BLaER1 treated with 17β-estradiol and CSF1 and Interleukin-3, amounts not matched to agents 10 nM and 100 nM (cell line): ENCODE results near the gene HK1.

Experiments used
- H3K27ac ChIP-seq, 11 experiments: shearing (Covaris generic); formaldehyde crosslinking; 2 replicates each; pipeline ENCODE4 v1.8.1; 2022
- H3K27me3 ChIP-seq, 11 experiments: shearing (Covaris generic); formaldehyde crosslinking; 2 replicates each; pipeline ENCODE4 v1.8.1; 2022
- H3K36me3 ChIP-seq, 11 experiments: shearing (Covaris generic); formaldehyde crosslinking; 2 replicates each; pipeline ENCODE4 v1.8.1; 2022
- H3K4me1 ChIP-seq, 10 experiments: shearing (Covaris generic); formaldehyde crosslinking; 2 replicates each; pipeline ENCODE4 v1.8.1; 2022
- H3K4me2 ChIP-seq, 11 experiments: shearing (Covaris generic); formaldehyde crosslinking; 2 replicates each; pipeline ENCODE4 v1.8.1; 2022
- H3K4me3 ChIP-seq, 10 experiments: shearing (Covaris generic); formaldehyde crosslinking; 2 replicates each; pipeline ENCODE4 v1.8.1; 2022
- H3K9ac ChIP-seq, 11 experiments: shearing (Covaris generic); formaldehyde crosslinking; 2 replicates each; pipeline ENCODE4 v1.8.1; 2022
- H3K9me3 ChIP-seq, 11 experiments: shearing (Covaris generic); formaldehyde crosslinking; replicated peaks in 1 of 11; 2 replicates each; pipeline ENCODE4 v1.8.1; 2022
- H4K20me1 ChIP-seq, 11 experiments: shearing (Covaris generic); formaldehyde crosslinking; 2 replicates each; pipeline ENCODE4 v1.8.1; 2022
- Cebpa-rat ChIP-seq, 11 experiments: shearing (Covaris generic); IDR thresholded peaks; 2 replicates each; pipeline ENCODE4 v1.8.1; 2022

The HK1 gene

DNA sequence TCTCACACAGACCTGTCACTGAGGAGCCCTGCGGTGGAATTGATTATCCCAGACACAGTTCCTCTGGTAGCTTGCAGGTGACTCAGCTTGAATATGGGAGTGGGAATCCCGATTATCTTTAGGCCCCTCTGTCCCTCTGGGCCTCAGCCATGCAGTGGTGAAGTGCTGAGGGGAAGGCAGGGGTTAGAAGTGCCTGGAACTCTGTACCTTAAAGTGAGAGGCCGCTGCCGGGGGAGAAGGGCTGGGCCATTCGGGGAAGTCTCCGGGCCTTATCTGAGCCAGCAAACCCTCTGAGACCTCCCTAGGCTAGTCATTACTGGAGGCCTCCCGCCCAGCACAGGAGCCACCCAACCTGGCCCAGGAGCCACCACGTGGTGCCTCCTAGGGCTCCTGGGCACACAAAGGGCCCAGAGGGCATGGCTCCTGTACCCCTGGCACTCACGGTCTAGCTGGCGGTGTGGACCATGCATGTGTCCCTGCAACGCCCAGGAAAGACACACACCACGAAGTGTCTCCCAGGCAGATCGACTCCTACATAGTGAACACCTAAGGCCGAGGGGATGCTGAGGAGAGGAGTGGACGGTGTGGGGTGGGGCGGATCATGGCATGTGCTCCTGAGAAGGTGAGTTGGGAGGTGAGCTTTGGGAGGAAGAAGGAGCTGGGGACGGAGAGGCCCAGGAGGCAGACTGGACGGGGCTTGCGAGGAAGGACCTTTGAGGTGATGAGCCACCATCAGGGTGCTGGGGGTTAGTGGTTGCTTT is 56.2 kb downstream of the HK1 start:
- no peak for TF ChIP-seq Cebpa-rat (IDR thresholded peaks at IDR 0.05)
- H3K27me3 ChIP-seq, result no peaks in the 10 kb centered on the region
- peaks cover 19 to 37% (median 28%) of the 10 kb centered on the region in 11 experiments; a peak in 20 of 22 replicates for H3K36me3 ChIP-seq
- peak overlapping the region; percentile 72 to 100 (median 93) for H3K4me2 ChIP-seq
- peak overlapping the region in 5 of 10 experiments; percentile 13 to 45 (median 22); a peak in 4 of 20 replicates for H3K4me3 ChIP-seq
- H3K9ac ChIP-seq, result peak overlapping the region; percentile 63 to 77 (median 70)
- peaks cover 0 to 44% (median 0%) of the 10 kb centered on the region in 11 experiments; a peak in 7 of 22 replicates for H4K20me1 ChIP-seq
- peaks cover 70 to 100% (median 76%) of the 10 kb centered on the region in 10 experiments for H3K4me1 ChIP-seq
- H3K27ac ChIP-seq, result peak overlapping the region; percentile 49 to 96 (median 89)
- no peaks in the 10 kb centered on the region for H3K9me3 ChIP-seq

- Histone ChIP-seq H3K27me3 (no peaks in the 10 kb centered on the region), H4K20me1 (peaks cover 0 to 41% (median 0%) of the 10 kb centered on the region in 11 experiments; a peak in 7 of 22 replicates), H3K27ac (peak overlapping the region; percentile 49 to 96 (median 89)), H3K4me3 (peak overlapping the region in 6 of 10 experiments; percentile 8 to 45 (median 20); a peak in 4 of 20 replicates), H3K36me3 (peaks cover 12 to 31% (median 22%) of the 10 kb centered on the region in 11 experiments; a peak in 19 of 22 replicates), H3K4me2 (peak overlapping the region; percentile 72 to 100 (median 93)), H3K9me3 (no peaks in the 10 kb centered on the region), H3K4me1 (peaks cover 74 to 100% (median 83%) of the 10 kb centered on the region in 10 experiments), H3K9ac (peak overlapping the region; percentile 63 to 77 (median 70))
- TF ChIP-seq Cebpa-rat (IDR thresholded peaks at IDR 0.05), result no peak
Observed at GRCh38 chr10:69335063-69335587, 56.8 kb downstream of the HK1 start.

- Histone ChIP-seq H3K4me1 (peaks cover 79 to 100% (median 88%) of the 10 kb centered on the region in 10 experiments), H3K27me3 (no peaks in the 10 kb centered on the region), H3K4me3 (peak overlapping the region in 4 of 10 experiments; percentile 4 to 31 (median 15); a peak in 3 of 20 replicates), H3K4me2 (peak overlapping the region; percentile 72 to 100 (median 93)), H3K27ac (peak overlapping the region; percentile 49 to 96 (median 89)), H4K20me1 (peaks cover 0 to 38% (median 0%) of the 10 kb centered on the region in 11 experiments; a peak in 7 of 22 replicates), H3K9me3 (no peaks in the 10 kb centered on the region), H3K9ac (peak overlapping the region; percentile 63 to 77 (median 70); a peak in 18 of 22 replicates), H3K36me3 (peaks cover 7 to 26% (median 17%) of the 10 kb centered on the region in 11 experiments; a peak in 17 of 22 replicates)
- no peak for TF ChIP-seq Cebpa-rat (IDR thresholded peaks at IDR 0.05)
Observed at GRCh38 chr10:69335613-69336012, 57.3 kb downstream of the HK1 start.

DNA sequence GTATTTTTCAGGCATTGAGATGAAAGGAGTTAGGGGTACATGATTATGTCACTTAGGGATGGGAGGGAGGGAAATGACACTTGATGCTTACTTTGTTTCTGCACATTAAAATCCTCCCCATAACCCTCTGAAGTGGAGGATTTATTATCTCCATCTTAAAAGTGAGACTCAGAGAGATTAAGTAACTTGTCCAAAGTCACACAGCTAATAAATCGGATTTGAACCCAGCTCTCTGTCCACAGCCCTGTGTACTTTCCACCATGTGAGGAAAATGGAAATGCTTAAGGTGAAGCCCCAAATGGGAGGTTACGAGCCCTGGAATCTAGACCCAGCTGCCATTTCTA is 58.6 kb downstream of the HK1 start:
- no peaks in the 10 kb centered on the region for H3K27me3 ChIP-seq
- peak overlapping the region; percentile 53 to 96 (median 89); a peak in 21 of 22 replicates for H3K27ac ChIP-seq
- peak overlapping the region; percentile 69 to 100 (median 95) for H3K4me2 ChIP-seq
- peaks cover 0 to 32% (median 0%) of the 10 kb centered on the region in 11 experiments; a peak in 7 of 22 replicates for H4K20me1 ChIP-seq
- no peaks in the 10 kb centered on the region for H3K9me3 ChIP-seq
- peak overlapping the region in 10 of 11 experiments; percentile 58 to 84 (median 74); a peak in 20 of 22 replicates for H3K9ac ChIP-seq
- peaks cover 0 to 14% (median 9%) of the 10 kb centered on the region in 11 experiments; a peak in 10 of 22 replicates for H3K36me3 ChIP-seq
- peak overlapping the region in 4 of 10 experiments; percentile 23 to 36 (median 32); a peak in 4 of 20 replicates for H3K4me3 ChIP-seq
- no peak for TF ChIP-seq Cebpa-rat (IDR thresholded peaks at IDR 0.05)
- peaks cover 86 to 100% (median 98%) of the 10 kb centered on the region in 10 experiments for H3K4me1 ChIP-seq

DNA sequence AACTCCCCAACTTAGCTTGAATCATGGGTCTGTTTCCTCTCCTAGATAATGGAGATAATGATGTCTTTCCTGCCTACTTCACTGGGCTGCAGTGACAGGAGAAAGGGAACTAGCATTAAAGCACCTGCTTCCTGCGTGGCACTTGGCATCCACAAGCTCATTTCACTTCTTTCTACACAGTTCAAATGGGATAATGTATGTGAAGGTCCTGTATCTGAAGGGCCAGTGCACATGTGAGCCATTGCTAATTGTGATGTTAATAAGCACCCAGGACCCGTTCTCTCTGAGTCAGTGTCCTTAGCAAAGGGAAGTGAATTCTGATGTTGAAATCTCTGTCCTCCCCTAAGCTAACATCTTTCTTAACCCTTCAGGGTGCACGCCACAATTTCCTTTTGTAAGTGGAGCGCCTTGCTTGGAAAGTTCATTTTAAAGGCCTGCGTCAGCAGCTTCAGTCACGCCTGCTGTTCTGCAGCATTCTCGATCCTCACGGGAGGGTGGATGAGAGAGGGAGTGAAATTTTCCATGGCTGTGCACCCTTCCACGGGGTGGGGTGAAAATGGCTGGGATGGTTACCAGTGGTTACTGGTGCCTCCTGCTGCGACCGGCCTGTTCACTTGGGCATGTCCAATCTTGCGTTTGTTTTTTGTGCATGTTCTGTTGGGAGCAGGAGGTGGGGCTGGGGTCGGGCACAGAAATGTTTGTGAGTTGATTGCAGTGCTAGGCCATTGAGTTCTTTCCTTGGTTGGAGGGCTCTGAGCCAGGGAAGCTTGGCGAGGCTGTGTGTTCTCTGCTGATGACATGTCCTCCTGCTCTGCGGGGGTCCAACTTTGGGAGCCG is 59.2 kb downstream of the HK1 start:
- Histone ChIP-seq H3K36me3 (peaks cover 0 to 13% (median 6%) of the 10 kb centered on the region in 11 experiments; a peak in 9 of 22 replicates), H3K27ac (peak overlapping the region; percentile 68 to 96 (median 89)), H3K9me3 (no peaks in the 10 kb centered on the region), H3K27me3 (no peaks in the 10 kb centered on the region), H4K20me1 (peaks cover 0 to 31% (median 0%) of the 10 kb centered on the region in 11 experiments; a peak in 7 of 22 replicates), H3K4me3 (peak overlapping the region in 8 of 10 experiments; percentile 17 to 63 (median 38); a peak in 15 of 20 replicates), H3K4me2 (peak overlapping the region; percentile 69 to 100 (median 95)), H3K4me1 (peaks cover 84 to 100% (median 97%) of the 10 kb centered on the region in 10 experiments), H3K9ac (peak overlapping the region; percentile 58 to 84 (median 75))
- peak in 10 of 11 experiments; percentile 25 to 89 (median 76); a peak in 16 of 22 replicates for TF ChIP-seq Cebpa-rat (IDR thresholded peaks at IDR 0.05)

GRCh38 chr10:69338133-69338456 is 59.8 kb downstream of the HK1 start:
- Histone ChIP-seq H3K4me1 (peaks cover 83 to 100% (median 97%) of the 10 kb centered on the region in 10 experiments), H3K9me3 (no peaks in the 10 kb centered on the region), H3K4me3 (peak overlapping the region in 8 of 10 experiments; percentile 17 to 63 (median 38); a peak in 15 of 20 replicates), H3K36me3 (peaks cover 0 to 12% (median 5%) of the 10 kb centered on the region in 11 experiments; a peak in 6 of 22 replicates), H3K27me3 (no peaks in the 10 kb centered on the region), H3K9ac (peak overlapping the region; percentile 44 to 84 (median 75)), H4K20me1 (peaks cover 0 to 31% (median 5%) of the 10 kb centered on the region in 11 experiments; a peak in 8 of 22 replicates), H3K27ac (peak overlapping the region; percentile 68 to 96 (median 89)), H3K4me2 (peak overlapping the region; percentile 69 to 100 (median 95))
- TF ChIP-seq Cebpa-rat (IDR thresholded peaks at IDR 0.05), result no peak

- Histone ChIP-seq H3K9me3 (no peaks in the 10 kb centered on the region), H3K27ac (peak overlapping the region; percentile 68 to 96 (median 89)), H3K4me3 (peak overlapping the region in 8 of 10 experiments; percentile 12 to 63 (median 38); a peak in 13 of 20 replicates), H4K20me1 (peaks cover 0 to 33% (median 6%) of the 10 kb centered on the region in 11 experiments; a peak in 8 of 22 replicates), H3K27me3 (no peaks in the 10 kb centered on the region), H3K4me2 (peak overlapping the region; percentile 69 to 100 (median 95)), H3K9ac (peak overlapping the region; percentile 44 to 84 (median 75)), H3K4me1 (peaks cover 83 to 100% (median 97%) of the 10 kb centered on the region in 10 experiments), H3K36me3 (peaks cover 0 to 17% (median 7%) of the 10 kb centered on the region in 11 experiments; a peak in 11 of 22 replicates)
- TF ChIP-seq Cebpa-rat (IDR thresholded peaks at IDR 0.05), result no peak
Observed at GRCh38 chr10:69338547-69339450, 60.5 kb downstream of the HK1 start.
